Stimulated activated CD4-positive, alpha-beta T cell treated with anti-CD3 and anti-CD28 coated beads, TNF-alpha, amount 100 ng/mL, for 1 hour (primary cell): ENCODE results near the gene OSBPL10.

Source experiments
- DNase-seq, 3 donors: peaks; one replicate each; pipeline ENCODE4 v3.0.0-alpha.2; 2020; ENCODE audit warnings: low read depth in 3 of 3, low spot score in 1 of 3

OSBPL10 gene

GRCh38 chr3:31779514-31779913, 201.5 kb downstream of the OSBPL10 start:
- no peak for DNase-seq

DNA sequence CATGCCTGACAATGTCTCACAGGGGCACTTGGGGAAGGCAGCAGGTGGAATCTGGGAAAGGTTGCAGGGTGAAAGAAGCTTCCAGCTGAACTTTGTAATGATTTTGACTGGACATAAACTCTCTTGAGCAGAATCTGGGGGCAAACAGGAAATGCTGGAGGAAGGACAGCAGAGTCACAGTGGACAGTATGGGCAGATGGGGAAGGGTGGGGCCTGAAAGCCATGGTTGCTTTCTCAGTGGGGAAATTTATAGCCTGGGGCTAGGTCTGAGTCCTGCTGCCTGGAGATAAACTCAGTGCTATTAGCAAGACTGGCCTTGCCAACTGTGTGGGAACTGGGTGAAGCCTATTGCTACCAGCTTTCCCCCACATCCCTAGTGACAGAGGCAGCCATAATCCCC, 203.2 kb downstream of the OSBPL10 start:
- no peak for DNase-seq

DNA sequence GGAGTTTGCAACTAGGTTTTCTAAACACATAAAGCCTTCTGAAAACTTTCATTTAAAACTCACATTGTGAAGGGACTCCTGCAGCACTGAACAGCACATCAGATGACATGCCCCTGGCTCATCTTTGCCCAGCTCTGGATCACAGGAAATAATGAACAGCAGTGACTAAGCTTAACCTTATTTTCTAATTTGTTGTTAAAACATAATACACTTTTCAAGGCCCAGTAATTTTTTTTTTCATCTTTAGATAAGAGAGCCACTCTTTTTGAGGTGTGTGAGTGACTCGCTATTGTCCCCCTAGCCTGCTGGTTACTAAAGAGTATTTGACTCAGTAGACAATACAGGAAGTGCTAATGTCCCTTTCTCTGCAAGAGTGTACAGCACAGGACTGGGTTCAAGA, 204.0 kb downstream of the OSBPL10 start:
- no peak for DNase-seq

- no peak for DNase-seq
These were observed 205.0 kb downstream of the OSBPL10 start for GRCh38 chr3:31776016-31776415.

DNA sequence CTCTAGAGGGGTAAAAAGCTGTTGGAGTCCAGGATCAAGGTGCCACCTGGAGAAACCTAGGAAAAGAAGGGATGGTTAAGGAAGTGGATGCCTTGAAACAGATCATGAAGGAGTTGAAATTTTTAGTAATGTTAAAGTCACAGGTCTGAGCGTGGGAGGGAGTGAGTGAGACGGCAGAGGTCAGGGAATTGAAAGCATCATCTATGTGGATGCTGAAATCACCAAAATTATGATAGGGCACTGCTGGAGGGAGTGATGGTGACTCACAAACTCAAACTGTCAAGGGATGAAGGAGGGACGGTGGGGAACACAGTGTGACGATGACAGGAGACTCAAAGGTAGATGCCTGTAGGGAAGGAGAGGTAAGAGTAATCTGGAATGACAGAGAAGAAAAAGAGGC, 205.7 kb downstream of the OSBPL10 start:
- DNase-seq: no peak

GRCh38 chr3:31772758-31773473, 208.1 kb downstream of the OSBPL10 start:
- DNase-seq: no peak

DNA sequence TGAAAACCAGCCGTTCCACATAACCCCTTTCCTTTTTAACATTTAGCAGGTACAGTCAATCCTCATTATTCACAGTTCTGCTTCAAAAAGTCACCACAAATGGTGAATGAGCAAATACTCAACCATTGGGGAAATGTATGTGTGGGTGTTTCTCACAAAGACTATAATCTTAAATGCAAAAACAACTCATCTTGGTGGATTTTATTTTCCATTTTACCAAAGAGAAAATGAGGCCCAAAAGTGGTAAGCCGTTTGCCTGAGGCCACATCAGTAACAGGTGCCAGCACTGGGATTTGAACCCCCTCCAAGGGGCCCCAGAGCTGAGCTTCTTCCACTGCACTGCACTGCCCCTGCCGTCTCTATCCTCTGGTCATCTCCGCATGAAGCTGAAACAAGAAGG, 208.8 kb downstream of the OSBPL10 start:
- no peak for DNase-seq

- no peak for DNase-seq
These were observed 210.2 kb downstream of the OSBPL10 start for GRCh38 chr3:31770822-31771326.

DNA sequence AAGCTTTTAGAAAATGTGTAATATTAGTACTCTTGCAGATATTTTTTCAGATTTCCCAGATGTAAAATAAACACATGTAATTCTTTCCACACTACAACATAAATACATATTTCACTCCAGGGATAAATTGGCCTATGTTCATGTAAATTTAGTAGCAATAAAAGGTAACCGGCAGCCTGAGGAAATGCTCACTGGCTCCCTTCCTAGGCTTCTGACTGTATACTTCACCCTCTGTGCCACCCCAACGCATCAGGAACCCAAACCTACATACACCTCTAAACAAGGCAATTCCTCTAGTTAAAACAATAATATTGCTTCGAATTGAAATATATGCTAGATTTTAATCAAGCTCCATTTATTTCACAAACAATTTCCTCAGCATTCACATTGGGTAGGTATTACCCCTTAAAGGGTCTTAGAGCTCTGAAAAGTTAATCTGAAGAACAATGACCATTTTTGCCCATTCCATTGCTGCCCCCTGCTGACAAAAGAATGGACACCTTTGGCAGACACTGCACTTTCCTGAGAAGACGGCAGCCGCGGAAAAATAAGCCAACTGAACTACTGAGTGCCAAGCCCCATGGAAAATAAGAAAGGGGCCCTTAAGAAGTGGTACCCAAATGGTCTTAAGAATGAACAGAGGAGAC, 212.5 kb downstream of the OSBPL10 start:
- peak in 2 of 3 donors; percentile 10 to 12 for DNase-seq

DNA sequence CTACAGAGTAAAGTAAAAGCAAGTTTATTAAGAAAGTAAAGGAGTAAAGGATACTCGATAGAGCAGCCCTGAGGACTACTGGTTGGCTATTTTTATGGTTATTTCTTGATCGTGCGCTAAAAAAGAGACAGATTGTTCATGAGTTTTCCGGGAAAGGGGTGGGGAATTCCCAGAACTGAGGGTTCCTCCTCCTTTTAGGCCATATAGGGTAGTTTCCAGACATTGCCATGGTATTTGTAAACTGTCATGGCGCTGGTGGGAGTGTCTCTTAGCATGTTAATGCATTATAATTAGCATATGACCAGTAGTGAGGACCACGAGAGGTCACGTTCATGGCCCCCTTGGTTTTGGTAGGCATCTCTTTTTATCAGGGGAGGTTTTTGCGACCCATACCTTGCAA, 213.1 kb downstream of the OSBPL10 start:
- DNase-seq: no peak

DNA sequence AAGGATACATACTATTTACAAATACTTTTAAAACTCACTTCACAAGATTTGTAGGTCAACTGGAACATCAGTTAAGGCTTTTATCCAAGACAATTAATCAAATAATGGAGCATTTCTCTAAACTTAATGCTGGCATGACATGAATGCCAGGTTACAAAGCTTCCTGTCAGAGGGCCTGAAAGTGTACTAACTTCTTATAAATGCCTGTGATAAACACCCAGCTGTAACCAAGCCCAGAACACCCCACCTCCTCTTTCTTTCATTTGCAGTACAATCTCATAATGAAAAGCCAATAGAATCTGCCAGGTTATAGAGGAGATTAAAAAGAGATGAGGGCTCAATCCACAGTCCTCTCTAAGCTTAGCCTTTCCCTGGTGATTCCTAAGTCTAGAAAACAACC, 214.4 kb downstream of the OSBPL10 start:
- DNase-seq: no peak

DNA sequence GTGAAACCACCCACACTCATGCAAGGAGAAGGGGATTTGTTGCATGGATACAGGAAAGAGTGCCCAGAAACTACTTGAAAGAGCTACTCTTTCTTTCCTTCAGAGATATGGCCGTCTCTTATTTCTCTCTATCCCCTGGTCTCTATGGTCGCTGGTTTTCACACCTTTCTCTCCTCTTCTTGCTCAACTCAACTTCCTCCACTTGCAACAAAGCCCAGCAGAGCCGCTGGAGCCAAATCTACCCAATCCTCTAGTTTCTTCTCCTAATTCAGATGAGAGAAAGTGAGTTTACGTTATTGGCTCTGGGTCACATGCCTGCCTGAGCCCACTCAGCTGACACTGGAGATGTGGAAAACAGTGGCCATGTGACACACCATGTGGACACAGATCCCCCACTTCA, 215.2 kb downstream of the OSBPL10 start:
- no peak for DNase-seq

DNA sequence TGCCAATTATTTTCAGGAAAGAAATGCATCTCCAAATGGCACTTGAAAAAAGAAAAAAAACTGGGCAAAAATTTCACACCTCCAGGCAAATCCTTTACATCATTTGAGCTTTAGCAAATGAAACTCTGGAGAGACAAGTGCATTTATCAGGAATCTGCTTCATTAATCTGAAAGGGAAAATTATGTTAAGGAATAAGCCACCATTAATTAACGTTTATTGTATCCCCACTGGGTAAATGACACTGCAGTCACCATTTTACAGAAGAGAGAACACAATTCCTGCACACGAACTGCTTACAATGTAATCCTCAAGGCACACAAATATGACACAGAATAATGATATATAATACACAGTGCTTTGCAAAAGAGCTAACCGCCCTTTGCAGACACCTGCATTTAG, 217.3 kb downstream of the OSBPL10 start:
- DNase-seq: no peak

DNA sequence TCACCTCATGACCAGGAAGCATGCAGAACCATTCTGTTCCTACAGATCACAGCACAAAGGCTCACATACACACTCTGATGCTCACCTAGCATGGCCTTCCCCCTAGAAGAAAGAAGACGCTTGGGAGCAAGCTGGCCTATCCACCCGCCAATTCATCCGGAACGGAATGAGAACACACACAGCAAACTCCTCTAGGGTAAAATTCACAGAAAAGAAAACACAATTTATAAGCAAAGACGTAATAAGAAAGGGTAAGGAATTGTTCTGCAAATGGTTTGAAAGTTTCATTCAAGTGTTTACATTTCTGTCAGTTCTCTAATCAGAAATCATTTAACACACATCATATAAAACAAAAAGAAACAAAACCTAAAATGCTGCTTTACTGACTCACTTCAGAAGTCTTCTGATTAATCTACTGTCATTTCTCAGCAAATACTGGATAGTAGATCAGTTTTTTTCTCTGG, 218.1 kb downstream of the OSBPL10 start:
- no peak for DNase-seq

GRCh38 chr3:31762097-31762764, 218.8 kb downstream of the OSBPL10 start:
- DNase-seq: no peak

DNA sequence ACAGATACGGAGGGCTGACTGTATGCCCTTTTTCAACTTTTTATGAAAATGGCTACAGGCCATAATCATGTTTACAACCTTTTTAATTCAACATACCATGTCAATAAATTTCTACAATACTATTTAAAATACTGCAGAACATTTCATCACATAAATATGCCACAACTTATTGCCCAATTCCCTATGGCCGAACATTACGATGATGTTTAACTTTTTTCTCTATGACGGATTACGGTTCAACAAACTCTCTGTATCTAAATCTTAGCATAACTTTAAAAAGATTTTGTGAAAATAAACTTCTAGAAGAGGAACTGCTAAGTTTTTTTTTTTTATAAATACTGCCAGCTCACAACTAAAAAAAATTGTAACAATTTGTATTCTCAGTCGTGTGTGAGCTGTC, 220.4 kb downstream of the OSBPL10 start:
- DNase-seq: no peak

- DNase-seq: no peak
These were observed 222.6 kb downstream of the OSBPL10 start for GRCh38 chr3:31758322-31758965.

GRCh38 chr3:31755926-31756658, 225.0 kb downstream of the OSBPL10 start:
- DNase-seq: no peak

DNA sequence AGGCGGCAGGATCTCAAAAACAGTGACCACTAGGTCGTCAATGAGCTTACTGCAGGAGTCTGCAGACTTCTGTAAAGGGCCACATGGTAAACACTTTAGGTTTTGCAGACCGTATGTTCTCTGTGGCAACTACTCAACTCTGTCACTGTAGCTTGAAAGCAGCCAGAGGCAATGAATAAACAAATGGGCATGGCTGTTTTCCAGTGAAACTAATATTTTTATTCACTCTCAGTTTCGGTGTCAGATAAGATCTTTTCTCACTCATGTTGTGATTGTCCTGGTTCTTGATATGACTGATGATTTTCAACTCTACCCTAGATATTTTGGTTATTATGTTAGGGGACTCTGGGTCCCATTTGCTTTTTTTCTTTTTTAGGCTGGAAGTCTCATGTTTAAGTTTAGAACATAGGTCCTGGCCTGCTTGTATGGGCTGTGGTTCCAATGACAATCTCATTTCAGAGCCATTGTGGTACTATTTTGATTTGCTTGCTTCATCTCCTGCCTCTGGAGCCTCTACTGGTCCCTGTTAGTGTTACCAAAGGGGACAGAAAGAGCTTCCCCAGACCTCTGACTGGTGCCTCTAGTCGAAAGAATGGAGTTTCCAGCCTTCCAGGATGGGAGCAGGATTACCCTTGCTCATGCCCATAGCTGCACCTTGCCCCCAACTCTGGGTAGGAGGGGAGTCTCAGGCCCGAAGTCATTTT, 226.3 kb downstream of the OSBPL10 start:
- DNase-seq: no peak

DNA sequence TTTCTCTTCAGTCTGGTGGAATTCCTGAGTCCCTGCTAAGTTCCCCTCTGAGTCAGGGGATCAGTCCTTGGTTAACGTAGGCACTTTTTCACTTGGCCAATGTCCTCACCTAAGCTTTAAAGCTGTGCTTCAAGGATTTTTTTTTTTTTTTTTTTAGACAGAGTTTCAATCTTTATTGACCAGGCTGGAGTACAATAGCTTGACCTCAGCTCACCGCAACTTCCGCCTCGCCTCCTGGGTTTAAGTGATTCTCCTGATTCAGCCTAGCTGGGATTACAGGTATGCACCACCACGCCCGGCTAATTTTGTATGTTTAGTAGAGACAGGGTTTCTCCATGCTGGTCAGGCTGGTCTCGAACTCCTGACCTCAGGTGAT, 228.0 kb downstream of the OSBPL10 start:
- DNase-seq: no peak
